NT2/D1 (cell line): ENCODE measurements around the gene S100PBP.

Source experiments
- SUZ12 ChIP-seq: IDR thresholded peaks from 2 replicates; pipeline ENCODE4 v1.6.1; 2011; ENCODE audit not compliant: insufficient read length, insufficient read depth; ENCODE audit errors: extremely low read depth
- YY1 ChIP-seq: IDR thresholded peaks from 2 replicates; pipeline ENCODE4 v1.6.1; 2011; ENCODE audit not compliant: insufficient read length, insufficient read depth
- ZNF274 ChIP-seq: IDR thresholded peaks from 2 replicates; pipeline ENCODE4 v1.6.1; 2011; ENCODE audit warnings: mild to moderate bottlenecking, low read depth, low read length

GRCh38 chr1:32902535-32902920 is 85.1 kb downstream of the S100PBP start:
- TF ChIP-seq YY1 (no peak), SUZ12 (no peak), ZNF274 (no peak)
